Erythroblast (primary cell): Measurements from ENCODE around the gene S100A12.
"Not testable (repeated sequence)": the region's sequence is repeated elsewhere in the genome, so short reads cannot be mapped to it uniquely, and the experiment has no call there.

Source experiments
- DNase-seq, 2 experiments: peaks; one replicate each; lab custom pipeline; 2025; lab: John Stamatoyannopoulos, UW
- GATA1 ChIP-seq: IDR thresholded peaks from 2 replicates; pipeline ENCODE4 v1.6.1; 2011; ENCODE audit warnings: low read depth, mild to moderate bottlenecking, control low read depth, low read length, moderate library complexity
- POLR2A ChIP-seq: IDR thresholded peaks from 2 replicates; pipeline ENCODE4 v1.6.1; 2011; ENCODE audit warnings: mild to moderate bottlenecking, low read length

Gene S100A12

DNA sequence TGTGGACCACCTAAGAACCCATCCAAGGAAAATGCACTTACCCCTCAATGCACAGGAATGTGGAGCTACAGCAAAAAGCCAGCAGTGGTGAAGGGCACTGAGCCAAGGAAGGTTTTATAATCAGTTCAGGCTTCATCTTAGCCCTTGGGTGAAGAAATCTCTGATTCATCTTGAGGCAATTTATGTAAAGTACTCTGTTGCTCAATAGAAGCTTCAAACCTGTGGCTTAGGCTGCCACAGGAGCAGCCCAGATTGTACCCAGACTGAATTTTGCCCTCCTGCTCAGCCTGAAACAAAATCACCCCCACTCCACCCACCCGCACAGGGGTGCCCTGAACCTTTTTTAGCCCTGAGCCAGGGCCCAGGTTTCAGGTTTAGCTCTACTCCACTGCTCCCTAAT lies at the start of gene S100A12:
Gene S100A12 (minus strand): TSS at position 111 of the 400 bp plus-strand sequence. CDS start 1,029 bp downstream, outside the sequence.
- no peak for DNase-seq
- no peak for TF ChIP-seq POLR2A

DNA sequence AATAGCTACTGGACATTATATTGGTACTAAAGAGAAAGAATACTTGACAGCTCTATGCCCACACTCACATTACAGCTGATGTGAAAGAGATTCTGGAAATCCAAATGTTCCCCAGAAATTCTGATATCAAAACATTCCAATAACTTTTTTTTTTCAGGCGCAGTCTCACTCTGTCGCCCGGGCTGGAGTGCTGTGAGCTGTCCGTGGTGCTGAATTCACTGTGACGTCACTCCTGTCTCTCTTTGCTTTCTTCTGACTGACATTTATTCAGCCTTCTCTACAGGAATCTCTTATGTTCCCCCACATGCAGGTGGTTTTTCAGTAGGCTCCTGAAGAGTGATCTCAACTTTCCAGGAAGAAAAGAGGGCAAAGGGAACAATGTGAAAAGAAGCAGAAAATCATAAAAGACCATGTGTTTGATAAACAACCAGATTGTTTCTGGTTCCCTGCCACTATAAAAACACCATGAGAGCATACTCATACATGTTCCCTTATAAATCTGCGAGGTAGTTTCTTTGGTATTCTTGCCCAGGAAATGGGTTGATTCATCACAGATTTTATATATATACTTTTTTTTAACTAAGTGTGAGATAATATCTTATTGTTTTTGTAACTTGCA lies 47.1 kb upstream of the S100A12 start:
- TF ChIP-seq POLR2A (no peak), GATA1 (no peak)
- peak; percentile 69 to 81 for DNase-seq

DNA sequence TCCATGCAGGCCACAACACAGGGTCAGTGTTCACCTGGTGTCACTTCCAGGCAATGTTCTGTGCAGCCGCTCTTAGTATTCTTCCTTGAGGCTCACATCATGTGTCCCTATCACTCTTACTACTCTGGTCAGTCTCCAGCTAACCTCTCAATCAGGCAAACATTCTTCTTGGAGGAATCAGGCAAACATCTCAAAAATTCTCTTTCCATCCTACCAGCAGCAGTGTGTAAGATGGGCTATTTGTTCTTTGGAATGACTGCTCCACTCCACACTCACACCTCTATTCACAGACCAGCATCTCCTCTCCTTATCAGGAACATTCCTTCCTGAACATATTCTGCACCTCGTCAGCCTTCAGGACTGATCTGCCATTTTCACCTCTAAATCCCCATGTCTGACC lies 44.9 kb upstream of the S100A12 start:
- no peak for TF ChIP-seq GATA1
- no peak for TF ChIP-seq POLR2A
- DNase-seq = no peak

DNA sequence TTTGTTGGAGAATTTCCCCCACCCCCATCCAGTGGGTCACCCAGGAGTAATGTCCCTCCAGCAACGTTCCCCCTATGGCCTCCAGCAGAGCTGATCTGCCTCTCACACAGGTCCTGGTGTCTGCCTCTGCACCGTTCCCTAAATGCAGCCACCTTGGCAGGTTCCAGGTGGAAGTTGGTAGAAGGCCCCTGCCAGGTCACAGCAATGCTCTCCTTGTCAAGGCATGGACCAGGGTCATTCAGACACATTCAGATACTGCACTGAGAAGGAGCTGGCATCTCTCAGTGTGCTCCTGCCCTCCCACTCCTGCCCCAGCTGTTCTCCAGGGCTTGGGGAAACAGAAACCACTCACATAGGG lies 44.0 kb upstream of the S100A12 start:
- DNase-seq = not testable (repeated sequence)

DNA sequence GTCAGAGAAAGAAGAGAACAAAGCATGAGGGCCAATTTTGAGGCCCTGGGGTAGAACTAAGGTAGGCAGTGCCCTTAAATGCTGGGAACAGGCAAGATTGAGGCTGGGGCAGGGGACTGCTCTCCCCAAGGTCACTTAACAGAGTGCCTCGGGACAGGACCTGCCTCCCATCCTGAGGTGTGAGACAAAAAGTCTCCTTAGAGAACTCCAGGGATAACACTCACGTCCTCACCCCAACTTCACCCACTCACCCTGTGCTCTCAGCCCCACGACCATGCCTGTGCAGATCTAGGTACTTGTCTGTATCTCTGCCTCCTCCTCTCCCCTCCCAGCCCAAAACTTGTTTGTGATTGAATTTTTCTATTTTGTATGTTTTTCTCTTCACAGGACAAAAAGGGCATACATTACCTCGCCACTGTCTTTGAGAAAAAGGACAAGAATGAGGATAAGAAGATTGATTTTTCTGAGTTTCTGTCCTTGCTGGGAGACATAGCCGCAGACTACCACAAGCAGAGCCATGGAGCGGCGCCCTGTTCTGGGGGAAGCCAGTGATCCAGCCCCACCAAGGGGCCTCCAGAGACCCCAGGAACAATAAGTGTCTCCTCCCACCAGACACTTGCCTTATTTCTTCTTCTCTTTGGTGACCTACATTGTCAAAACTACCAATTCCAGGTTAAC lies 43.5 kb upstream of the S100A12 start:
- DNase-seq = not testable (repeated sequence)

DNA sequence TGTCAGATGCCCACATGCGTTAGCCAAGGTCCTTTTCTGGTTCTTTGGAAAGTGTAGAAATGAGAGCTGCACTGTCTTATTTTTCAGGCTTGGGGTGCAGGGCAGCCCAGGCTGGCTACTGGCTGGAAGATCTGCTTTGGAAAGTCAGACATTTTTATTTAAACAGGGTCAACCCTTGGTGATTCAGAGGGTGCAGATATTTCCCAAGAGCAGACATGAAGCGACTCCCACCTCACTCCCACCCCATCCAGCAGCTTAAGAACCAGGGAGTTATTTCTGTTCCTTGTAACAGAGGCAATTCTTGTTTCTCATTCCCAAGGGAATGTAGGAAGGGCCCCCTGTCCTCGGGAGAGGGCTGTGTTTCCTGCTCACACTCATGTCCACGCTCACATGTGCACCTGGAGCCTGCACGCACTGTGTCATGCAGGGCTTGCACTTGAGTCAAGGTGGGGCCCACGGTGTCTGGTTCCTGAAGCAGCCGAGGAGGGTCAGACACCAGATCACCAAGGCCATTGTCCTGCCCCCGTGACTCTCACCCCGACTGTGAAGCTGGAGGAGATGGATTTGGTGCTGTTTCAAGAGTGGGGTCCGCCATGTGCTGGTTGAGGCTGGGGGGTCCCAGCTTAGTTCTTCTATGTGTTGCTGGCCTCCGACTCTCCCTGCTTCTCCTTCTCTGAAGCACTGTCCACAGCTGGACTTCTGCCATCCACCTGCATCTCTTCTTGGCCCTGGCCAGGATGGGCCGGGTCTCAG lies 41.9 kb upstream of the S100A12 start:
- TF ChIP-seq GATA1 = no peak
- TF ChIP-seq POLR2A = no peak
- DNase-seq = no peak

DNA sequence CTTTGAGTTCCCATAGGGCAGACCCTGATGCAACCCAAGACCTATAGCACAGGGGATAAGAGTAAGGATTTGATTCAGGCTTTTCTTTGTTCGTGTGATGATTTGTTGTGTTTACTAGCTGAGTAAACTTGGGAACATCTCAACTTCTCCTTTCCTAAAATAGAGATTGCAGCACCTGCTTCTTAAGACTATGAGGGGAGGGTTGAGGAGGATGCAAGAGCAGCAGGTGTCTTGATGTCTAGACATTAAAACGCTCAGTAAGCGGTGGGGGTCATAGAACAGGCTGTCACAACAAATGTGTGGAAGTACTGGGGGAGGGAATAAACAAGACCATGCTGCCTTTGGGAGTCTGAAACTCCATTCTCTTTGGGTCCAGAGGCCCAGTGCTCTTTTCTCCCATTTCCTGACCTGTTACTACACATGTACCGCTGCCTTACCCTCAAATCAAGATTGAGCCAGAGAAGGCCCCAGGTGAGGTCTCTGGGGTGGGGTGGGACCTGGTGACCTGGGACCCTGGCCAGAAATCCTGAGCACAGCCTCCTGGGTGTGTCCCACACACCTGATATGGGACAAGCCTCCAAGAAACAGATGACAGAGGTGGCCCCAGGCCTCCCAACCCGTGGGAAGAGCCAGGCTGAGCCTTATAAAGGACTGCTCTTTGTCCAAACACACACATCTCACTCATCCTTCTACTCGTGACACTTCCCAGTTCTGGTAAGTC lies 40.6 kb upstream of the S100A12 start, which contains the start of gene S100A7A:
Gene S100A7A (plus strand): TSS at position 671 of the 721 bp plus-strand sequence. CDS start 1,563 bp downstream, outside the sequence.
- no peak for TF ChIP-seq GATA1
- no peak for TF ChIP-seq POLR2A
- no peak for DNase-seq

DNA sequence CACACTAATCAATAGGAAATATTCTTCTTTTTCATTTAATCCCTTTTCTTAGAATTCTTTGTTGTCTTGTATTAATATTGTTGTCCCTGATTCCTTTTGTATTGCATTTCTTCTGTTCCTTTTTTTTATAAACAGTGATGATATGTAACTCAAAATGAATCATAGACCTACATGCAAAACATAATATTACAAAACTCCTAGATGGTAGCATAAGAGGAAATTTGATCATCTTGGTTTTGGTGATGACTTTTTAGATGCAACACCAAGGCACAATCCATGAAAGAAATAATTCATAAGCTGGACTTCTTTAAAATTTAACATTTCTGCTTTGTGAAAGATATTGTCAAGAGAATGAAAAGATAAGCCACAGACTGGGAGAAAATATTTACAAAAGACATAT lies 38.5 kb upstream of the S100A12 start:
- not testable (repeated sequence) for DNase-seq

DNA sequence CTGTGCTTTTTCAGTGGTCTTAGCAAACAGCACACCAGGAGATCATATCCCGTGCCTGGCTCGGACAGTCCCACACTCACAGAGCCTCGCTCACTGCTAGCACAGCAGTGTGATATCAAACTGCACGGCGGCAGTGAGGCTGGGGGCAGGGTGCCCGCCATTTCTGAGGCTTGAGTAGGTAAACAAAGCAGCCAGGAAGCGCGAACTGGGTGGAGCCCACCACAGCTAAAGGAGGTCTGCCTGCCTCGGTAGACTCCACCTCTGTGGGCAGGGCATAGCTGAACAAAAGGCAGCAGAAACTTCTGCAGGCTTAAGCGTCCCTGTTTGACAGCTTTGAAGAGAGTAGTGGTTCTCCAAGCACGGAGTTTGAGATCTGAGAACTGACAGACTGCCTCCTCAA lies 31.9 kb upstream of the S100A12 start:
- not testable (repeated sequence) for DNase-seq

DNA sequence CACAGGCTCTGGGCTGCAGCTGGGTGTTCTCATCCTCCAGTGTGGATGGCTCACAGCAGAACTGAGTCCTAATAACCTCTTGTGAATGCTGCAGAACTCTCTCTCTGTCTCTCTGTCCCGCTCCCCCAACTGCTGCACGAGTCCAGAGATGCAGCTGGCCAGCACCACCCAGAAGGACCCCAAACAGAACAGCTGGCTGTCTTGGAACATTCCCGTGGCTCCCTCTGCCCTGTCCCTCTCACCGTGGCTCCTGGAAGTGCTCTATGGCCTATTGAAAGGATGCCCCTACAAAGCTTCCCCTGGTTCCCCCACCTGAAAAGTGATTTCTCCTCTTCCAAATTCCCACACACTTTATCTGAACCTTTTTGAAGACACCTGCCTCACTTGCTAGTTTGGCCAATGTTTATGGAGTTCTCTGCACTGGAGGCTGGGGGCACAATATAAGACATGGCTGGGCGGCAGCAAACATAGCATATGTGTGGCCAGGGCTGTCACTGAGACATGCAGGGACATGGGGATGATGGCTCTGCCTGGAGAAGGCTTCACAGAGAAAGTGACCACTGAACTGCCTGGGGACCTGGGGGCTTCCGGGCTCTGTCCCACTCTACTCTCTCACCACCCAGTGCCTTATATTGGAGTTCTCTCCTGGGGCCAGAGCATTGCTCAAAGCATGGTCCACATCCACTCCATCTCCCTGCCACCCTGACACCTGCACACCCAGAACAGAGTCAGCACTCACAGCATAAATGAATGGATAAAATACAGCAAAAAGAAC lies 30.6 kb upstream of the S100A12 start:
- not testable (repeated sequence) for DNase-seq

DNA sequence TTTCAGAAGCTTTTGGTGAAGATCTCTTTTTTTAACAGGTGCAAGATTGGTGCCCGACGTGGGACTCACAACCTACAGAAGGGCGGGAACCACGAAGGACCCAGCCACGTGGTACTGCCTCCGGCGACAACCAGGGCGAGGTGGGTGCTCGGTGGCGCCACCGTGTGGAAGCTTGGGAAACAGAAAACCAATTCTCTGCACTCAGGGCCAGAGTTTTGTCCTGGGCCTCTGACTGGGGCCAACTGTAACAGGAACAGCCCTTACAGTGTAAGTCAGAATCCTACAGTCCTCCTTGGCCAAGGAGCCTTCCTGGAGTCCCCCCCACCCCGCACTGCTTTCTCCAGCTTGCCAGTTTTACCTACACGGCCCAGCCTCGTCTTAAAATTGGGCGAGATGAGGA lies 29.3 kb upstream of the S100A12 start:
- no peak for TF ChIP-seq GATA1
- no peak for TF ChIP-seq POLR2A
- DNase-seq = peak; percentile 63 to 64

DNA sequence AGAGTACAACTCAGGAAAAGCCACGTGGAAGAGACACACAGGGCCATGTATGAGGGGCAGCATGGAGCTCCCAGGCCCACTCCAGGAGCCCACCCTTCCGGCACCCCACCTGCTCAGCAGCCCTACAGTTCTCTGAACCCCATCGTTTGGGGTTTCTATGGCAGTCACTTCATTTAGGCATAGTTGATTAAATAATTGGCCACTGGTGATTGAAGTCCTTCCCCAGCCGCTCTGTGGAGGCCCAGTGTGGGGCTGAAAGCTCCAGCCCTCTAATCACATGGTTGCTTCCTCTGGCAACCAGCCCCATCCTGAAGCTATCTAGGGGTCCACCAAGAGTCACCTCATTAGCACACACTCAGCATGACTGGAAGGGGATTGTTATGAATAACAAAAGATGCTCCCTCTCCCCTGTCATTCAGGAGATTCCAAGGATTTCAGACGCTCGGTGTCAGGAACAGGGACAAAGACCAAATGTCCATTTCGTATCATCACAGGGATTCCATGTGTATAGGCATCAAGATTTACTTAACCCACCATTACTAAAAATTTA lies 28.7 kb upstream of the S100A12 start:
- no peak for DNase-seq
- TF ChIP-seq GATA1 (no peak), POLR2A (no peak)

DNA sequence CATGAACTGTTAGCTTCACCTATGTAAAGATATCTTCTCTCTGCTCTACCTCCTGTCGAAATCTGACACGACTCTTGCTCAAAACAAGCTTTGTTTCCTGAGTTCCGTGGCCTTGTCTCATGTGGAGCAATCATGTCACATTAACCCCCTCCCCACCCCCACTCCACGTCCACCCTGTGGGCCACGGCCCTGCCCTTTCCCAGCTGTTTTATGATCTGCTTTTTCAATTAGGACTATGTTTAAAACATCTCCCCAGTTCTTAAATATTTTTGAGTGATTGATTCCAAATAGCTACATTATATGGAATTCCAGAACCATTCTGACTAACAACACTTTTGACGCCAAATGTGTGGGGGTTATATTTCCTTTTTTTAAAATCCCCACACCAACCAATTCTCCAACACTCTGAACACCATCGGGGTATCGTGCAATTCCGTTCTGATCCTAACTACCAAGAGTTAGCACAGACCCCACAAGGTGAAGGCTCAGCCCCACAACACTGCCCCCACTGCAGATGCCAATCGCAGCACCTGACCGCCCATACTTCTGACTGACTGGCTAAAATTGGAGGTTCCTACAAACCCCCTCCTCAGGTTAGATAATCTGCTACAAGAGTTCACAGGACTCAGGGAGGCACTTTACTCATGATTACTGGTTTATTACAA lies 28.1 kb upstream of the S100A12 start:
- TF ChIP-seq GATA1 (no peak), POLR2A (no peak)
- no peak for DNase-seq
